SKM-1 treated with dmso at 0.1 percent for 144 hours (cell line): ENCODE data around the gene CYTH1.
"Not testable (repeated sequence)": the region's sequence is repeated elsewhere in the genome, so short reads cannot be mapped to it uniquely, and the experiment has no call there.

Experiments used
- DNase-seq: peaks from one replicate; lab custom pipeline; 2025; ENCODE audit not compliant: unreplicated experiment; lab: John Stamatoyannopoulos, UW

The CYTH1 gene

DNA sequence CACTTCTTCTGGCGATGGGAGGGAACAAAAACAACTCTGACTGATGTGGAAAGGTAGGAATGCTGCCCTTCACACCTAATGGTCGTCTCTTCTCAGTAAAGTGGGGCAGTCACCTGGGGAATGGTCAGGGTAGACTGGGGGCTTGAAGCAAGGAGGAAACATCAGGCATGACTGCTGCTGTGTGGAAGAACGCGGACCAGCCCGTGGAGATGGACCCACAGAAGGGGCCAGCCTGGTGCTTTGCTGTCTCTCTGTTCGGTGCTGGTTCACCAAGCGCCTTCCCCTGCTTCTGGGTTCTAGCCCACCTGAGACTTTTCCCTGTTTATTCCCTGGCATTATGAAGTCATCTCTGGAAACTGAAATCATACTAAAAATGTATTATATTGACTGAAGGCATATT lies 108.7 kb downstream of the CYTH1 start:
- DNase-seq: no peak

DNA sequence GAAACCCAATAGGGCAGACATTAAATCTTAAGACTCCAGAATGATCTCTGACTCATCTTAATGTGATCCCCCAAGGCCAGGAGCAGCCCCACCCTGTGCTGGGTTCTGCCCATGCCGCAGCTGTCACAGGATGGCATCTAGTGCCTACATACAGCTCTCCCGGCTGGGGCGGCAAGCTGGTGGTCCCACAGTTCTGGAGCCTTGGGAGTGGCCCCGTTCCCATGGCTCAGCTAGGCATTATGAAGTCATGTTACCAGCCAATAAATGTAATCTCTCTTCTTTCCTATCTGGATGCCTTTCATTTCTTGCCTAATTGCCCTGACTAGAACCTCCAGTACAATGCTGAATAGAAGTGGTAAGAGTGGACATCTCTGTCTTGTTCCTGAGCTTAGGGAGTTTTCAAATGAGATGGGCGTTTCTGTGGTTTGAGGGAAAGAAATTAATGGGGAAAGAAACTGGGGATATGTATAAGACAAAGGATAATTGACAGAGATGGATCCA lies 109.2 kb downstream of the CYTH1 start:
- no peak for DNase-seq

DNA sequence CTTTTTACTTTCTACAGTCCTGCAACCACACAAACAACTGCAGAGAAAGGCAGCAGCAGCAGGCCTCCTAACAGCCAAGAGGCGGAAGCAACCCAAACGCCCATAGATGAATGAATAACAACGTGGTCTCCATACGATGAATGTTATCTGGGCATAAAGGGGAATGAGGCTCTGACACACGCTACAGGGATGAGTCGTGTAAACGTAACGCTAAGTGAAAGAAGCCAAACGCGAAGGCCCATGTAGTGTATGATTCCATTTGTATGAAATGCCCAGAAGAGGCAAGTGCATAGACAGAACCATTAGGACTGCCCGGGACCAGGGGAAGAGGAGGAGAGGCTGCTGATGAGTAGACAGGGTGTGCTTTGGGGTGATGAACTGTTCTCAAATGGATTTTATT lies 110.1 kb downstream of the CYTH1 start:
- DNase-seq: no peak

DNA sequence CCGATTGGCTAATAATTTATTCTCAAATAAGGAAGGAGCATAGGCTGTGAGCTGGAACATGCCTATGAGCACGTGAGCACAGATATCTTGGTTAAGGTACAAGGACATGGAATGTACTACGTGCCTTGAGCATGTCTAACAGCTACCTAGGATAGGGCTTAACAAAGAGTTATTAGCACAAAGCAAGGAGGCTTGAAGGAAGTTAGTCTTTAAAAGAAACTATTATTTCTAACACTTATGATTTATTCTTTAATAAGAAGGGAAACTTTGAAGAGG lies 110.4 kb downstream of the CYTH1 start:
- DNase-seq: not testable (repeated sequence)

DNA sequence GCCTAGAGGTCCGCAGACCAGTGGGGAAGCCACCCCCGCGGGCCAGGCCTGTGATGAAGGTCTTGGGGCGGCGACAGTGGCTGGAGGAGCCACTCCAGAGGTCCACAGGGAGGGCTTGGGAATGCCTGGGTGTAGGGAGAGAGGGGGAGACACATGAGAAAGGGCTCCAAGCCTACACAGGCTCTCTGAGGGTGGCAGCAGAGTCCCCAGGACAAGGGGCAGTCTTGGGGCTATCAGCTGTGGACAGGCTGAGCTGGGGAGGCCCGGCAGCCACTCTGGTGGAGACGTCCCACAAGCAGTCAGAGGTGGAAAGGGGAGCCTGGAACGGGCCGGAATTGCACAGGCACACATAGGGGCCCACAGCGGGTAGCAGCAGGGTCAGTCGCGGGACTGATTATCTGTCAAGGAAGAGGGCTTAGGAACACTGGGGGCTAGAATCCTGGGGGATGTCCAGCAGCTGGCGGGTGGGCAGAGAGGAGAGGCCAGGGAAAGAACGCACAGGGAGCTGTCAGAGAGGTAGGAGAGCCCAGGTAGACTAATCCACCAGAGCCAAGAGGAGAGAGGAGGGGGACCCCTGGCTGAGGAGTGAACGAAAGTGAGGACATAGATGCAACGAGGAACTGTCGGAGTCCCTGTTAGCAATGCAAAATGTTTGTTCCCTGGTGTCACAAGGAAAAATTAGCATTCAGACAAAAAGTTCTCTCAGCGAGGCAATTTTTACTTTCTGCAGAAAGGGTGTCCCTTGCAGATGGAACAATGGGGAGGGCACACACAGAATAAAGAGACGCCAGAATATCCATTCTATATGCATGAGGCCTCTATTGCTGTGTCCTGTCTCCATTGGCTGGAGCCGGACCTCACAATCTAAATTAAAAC lies 111.0 kb downstream of the CYTH1 start:
- no peak for DNase-seq

DNA sequence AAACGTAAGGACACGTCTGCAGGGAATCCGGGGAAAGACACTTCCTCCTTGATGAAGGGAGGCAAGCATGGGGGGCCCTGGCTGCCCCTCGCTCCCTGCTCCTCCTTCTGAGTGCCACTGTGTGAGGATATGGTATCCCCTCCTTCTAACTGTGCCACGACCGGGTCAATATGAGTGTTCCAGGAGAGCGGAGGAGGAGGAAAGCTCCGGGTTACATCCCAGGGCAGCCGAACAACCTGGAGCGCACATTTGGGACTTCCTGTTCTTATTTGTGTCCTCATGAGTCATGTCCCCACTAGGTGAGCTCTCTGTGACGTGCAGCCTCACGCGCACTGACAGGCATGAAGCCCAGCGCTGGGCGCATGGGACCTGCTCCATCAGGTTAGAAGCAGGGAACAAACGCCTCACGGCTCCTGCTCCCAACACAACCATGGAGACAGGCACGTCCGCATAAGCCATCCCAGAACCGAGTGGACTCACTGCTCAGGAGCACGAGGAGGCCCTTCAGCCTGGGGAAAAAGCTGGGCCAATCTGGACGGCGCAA lies 112.0 kb downstream of the CYTH1 start:
- no peak for DNase-seq

DNA sequence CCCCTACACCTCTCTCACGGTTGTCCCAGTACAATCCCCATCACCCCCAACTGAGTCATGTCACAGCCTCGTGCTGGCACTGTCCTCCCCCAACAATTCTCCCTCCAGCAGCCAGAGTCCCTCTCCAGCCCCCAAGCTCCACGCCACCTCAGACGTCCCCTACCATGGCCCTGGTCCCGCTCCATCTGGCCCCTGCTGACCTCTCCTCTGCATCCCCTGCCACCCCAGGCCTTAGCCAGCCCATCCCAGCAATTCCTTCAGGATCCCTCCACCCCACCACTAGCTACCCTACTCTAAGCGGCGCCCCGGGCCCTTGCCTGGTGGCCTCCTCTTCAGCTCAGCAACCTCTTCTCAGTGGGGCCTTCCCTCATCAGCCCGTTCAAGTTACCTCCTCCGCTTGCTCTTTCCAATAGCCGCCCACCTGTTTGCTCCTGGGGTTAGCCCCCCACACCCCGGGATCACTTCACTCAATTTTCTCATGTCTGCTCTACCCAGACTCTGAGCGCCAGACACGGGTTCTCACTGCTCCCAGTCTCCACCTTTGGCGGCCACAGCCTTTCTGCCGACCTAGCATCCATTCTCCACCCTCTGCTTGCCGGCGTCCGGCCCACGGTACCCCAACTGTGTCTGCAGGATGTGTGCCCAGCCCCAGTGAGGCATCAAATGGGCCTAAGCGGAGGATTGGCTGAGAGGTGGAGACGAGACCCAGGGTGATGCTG lies 112.7 kb downstream of the CYTH1 start:
- DNase-seq: no peak

DNA sequence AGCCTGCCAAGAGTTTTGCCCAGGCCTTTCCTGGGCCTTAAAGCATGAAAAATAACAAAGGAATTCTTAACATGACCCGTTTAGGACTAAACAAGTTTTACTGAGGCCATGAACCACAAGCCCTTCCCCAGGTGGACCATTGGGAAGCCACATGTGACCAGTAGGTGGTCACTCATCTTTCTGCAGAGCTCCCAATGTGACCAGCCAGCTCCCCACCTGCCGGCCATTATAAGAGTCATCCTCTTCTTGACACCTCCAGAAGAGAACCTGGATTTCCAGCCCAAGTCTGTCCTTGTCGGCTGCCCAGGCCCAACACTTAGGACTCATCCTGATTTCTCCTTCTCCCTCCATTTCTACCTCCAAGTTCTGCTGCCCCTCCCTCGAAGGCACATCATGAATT lies 113.2 kb downstream of the CYTH1 start:
- DNase-seq: no peak

- DNase-seq: no peak
These were observed 114.1 kb downstream of the CYTH1 start for GRCh38 chr17:78667741-78668640.

- DNase-seq: no peak
These were observed 115.0 kb downstream of the CYTH1 start for GRCh38 chr17:78667091-78667490.

DNA sequence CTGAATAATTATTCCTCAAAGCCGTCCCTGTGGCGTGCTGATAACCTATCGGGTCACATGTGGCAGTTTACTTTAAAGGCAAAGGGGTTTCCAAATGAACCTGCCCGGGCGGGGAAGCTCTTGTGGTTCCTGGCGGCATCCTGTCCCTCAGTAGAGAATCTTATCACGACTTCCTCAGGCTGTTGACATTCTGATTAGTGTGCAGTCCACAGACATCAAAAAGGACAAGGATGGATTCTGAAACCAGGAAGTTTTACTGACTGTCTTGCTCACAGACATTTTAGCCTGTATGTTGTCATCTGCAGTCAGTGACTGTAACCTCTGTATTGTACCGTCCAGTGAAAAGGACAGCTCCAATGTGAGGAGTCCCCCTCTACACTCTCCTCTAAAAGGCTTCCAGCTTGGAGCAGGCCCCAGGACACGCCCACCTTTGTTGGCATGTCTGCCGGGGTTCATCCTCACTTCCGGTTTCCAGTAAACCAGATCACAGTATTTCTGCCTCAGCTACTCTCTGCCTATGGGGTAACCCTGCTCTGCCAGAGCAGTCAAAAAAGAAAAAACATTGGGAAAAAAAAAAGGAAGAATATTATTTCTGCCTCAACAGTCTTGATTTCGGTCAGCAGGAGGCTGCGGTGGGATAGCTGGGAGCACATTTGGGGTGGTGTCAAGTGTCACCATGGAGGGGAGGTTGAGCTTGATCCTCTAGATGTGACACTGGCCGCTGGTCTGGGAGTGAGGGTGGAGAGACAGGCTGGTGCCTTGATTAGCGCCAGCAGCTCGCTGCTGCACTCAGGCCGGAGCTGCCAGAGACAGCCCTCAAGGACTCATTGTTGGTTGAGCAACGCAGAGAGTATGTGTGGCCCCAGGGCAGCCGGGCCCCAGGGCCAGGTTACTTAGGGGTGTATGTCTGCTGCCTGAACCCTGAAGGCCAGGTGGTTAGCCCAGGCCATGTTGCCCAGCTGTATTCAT lies 115.8 kb downstream of the CYTH1 start:
- DNase-seq: peak; percentile 68

DNA sequence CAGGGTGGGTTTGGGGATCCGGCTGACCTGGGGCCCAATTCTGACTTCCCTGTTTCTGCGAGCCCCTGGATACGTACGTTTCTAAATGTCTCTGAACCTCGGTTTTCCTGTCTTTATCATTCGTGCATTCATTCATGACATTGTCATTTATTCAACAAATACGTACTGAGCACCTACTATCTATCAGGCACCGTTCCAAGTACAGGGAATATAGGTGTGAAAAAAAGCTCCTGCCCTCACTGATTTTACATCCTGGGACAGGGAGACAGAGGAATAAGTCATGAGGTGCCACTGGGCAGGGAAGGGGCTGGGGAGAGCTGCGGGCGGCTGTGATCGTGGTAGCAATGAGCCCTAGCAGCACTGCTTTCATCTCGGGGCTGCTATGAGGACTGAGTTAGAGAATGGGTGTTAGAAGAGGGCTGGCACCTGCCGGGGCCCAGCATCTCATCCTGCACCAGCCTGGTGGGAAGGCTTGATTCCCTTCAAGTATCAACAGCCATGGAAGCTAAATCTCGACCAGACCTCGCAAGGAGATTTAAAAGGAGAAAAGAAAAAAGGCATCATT lies 116.6 kb downstream of the CYTH1 start:
- DNase-seq: no peak

GRCh38 chr17:78664476-78665386 lies 117.3 kb downstream of the CYTH1 start:
- no peak for DNase-seq

- DNase-seq: no peak
These were observed 120.8 kb downstream of the CYTH1 start for GRCh38 chr17:78661093-78661770.

GRCh38 chr17:78659546-78659945 lies 122.5 kb downstream of the CYTH1 start:
- DNase-seq: no peak

DNA sequence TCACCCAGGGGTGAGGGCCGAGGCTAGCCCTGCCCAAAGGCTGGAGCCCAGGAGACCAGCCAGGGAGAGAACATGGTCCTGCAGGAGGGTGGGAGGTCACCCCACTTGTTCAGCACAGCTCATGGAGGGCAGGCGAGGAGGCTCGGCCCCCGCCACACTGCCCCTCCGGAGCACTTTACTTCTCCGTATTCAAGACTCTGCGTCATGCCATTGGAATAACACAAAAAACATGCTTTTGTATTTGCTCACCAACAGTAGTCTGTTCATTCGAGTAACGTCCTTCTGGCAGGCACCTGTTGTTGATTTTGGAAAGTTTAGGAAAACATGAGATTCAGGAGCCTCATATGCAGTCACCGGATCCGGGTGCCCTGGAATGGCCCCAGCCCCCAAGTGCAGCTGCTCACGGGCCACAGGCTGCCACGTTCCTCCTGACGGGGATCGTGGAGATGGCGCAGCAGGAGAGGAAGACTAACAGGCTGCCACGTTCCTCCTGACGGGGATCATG lies 123.7 kb downstream of the CYTH1 start:
- no peak for DNase-seq

DNA sequence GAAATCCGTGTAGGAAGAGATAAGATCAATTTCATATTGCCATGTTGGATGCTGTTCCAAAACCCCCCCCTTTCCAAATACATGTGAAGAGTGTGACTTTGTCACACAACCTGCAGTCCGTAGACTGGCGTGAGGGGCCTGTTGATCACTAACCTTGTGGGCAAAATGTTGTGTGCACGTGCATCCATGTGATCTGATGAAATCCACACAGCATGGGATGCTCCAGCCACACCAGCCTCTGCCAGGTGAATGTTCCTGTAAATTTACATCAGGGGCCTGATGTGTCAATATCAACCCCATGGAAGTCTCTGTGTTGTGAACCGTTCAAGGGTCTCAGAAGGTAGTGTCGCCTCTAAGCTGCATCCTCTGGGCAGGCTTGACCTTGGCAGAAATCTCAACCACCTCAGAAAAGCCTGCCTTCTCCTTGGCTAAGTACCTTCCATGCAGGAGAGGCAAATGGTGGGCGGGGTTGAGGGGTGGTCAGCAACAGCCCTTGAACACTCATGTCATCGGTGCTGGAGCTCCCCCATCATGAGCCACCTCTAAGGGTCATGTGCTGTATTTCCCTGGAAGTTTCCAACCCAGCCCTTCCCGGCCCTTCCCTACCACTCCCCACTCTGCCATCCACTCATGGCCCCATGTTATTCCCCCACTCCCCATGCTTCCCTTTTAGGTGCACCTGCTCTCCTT lies 126.7 kb downstream of the CYTH1 start:
- DNase-seq: no peak
